Glomerular visceral epithelial cell (primary cell): ENCODE results near the gene LY86.

Source experiments
- DNase-seq: peaks from one replicate; pipeline ENCODE4 v3.0.0-alpha.2; 2016; ENCODE audit errors: extremely low spot score

LY86 gene

GRCh38 chr6:6588064-6588923 is at the start of gene LY86:
LY86 (plus strand) TSS chr6:6588720; CDS start chr6:6588735, 15 bp downstream.
- no peak for DNase-seq

- DNase-seq = no peak
These were observed 49.5 kb upstream of the LY86 start for GRCh38 chr6:6539036-6539435.

GRCh38 chr6:6542357-6542756 is 46.2 kb upstream of the LY86 start:
- DNase-seq = no peak

- no peak for DNase-seq
These were observed 45.2 kb upstream of the LY86 start for GRCh38 chr6:6543181-6543879.

DNA sequence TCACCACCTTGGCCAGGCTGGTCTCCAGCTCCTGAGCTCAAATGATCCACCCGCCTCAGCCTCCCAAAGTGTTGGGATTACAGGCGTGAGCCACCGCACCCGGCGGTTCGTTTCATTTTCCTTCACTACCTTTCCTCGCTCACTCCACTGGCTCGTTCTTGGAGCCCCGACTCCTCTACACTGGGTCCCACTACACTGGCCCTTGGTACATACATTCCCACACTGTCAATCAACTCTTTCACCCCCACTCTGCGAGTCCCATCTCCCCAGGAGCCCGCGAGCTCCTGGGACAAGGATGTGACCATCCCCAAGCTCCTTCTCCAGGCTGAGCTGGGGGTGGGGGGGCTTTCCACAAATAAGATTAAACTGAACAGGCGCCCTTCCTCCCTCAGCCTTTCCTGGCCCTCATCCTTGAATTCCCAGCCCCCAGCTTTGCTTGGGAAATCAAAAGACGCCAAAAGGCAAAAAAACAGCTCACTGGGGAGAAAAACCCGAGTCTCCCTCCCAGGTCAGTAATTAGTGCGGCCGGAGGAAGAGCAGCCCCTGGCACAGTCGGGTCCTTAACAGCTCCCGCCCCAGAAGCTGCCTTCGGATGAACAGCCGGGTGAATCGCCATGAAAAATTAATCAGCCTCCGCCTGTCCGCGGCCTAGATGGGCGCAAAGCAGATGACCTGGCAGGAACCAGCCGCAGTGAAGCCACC is 42.8 kb upstream of the LY86 start:
- DNase-seq = no peak

DNA sequence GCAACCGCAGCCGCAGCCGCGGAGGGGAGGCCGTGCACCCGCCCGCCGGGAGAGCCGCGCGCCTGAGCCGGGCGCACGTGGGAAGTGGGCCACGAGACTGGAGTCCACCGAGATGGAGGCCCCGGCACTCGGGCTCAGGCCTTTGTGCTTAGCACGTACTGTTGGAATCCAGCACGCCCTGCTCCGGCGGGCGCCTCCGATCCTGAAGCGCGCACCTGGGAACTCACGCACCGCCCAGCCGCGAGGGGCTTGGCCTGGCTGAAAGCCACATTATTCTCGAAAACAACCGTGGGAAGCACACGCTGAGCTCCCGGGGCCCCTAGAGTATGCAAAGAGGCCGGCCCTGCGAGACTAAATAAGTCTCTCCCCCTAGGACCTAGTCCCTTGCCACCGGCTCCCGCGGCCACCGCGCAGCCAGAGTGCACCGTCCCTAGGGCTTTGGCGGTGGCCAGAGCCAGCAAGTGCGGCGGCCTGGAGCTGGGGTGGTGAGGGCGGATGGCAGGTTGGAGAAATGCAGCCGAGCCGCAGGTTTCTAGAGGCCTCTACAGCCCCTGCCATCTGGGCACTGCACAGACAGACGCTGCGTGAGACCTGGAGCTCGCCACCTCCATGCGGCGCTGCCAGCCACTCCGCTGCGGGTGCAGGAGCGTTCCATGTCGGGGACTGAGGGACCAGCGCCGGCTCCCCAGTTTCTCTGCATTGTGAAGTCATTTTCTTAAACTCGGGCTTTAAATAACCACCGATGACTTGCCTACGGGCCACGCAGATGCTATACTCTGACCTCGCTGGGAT is 42.0 kb upstream of the LY86 start:
- peak; percentile 9 for DNase-seq

GRCh38 chr6:6547110-6547879 is 41.2 kb upstream of the LY86 start:
- DNase-seq = peak; percentile 78

GRCh38 chr6:6556161-6556737 is 32.3 kb upstream of the LY86 start:
- DNase-seq = no peak

DNA sequence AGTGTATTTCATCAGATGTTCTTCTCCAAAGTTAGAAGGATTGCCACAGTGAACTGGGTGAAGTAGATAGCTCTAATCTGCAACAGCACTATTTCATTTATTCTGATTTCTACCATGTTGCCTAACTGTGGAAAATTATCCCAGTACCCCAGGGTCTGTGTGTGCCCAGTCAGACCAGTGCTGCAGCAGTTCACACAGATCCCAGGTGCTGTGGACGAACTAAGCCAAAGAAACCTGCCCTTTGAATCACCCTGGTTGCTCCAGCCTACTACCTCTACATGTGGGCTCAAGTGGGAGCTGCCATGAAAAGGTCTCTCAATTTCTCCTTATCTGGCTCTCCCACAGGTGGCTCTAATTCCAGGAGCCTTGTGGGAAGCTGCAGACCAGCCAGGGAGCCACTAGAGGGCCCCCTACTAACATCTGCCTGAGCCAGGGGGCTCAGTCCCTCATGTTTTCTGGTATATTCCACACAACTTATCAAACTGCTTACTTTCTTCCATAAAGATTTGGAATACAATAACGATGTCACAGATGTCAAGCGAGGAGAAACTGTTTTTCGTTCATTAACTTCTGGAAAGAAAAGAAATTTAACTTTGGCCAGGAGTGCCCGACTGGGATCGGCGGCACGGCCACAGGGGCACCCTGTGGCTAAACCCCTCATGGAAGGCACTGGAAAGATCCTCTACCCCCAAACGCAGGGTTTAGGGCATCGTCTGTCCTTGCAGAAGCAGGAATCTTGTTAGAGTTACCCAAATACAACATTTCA is 31.6 kb upstream of the LY86 start:
- peak; percentile 4 for DNase-seq

DNA sequence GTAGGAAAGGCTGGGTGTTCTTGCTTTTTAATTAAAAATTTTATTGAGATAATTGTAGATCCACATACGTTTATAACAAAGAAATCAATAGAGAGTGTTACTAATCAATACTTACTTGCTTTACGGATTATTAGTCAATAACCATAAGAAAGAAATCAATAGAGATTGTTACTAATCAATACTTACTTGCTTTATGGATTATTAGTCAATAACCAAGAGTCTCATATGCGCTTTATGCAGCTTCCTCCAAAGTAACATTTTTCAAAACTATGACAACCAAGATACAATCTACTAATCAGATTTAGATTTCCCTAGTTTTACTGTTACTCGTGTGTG is 31.0 kb upstream of the LY86 start:
- DNase-seq = no peak

DNA sequence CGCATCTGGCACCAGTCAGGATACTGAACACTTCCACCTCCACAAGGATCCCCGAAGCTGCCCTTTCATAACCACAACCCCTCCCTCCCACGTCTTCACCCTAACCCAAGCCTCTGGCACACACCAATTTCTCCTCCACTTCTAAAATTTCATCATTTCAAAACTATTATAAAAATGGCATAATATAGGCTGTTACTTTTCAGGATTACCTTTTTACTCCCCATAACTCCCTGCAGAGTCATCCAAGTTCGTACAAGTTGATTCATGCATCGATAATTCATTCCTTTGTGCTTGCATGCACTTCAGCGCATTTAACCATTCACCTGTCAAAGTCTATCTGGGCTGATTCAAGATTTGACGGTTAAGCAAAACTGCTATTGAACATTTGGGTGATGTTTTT is 30.6 kb upstream of the LY86 start:
- no peak for DNase-seq

DNA sequence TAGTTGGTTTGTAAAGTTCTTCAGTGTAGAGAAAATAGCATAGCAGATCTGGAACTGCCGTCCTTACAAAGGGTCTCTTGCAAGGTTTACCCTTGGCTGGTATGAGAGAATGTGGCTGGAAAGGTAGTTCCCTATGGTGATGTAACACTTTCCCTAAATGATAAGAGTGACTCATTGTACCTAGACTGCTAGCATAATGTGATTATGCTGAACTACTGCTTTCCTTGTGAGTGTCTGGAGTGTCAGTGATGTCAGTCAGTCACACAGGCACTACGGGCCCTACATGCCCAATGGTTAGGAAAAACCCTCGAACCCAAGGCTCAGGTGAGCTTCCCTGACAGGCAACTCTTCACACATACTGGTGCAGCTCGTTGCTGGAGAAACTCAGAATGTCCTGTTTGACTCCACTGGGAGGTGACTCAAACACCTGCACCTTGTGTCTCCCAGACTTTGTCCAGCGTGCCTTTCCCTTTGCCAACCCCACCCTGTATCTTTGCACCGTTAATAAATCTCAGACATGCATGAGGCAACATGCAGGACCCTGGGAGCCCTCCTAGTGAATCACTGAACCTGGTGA is 28.4 kb upstream of the LY86 start:
- no peak for DNase-seq

- DNase-seq = no peak
These were observed 27.6 kb upstream of the LY86 start for GRCh38 chr6:6560909-6561308.

DNA sequence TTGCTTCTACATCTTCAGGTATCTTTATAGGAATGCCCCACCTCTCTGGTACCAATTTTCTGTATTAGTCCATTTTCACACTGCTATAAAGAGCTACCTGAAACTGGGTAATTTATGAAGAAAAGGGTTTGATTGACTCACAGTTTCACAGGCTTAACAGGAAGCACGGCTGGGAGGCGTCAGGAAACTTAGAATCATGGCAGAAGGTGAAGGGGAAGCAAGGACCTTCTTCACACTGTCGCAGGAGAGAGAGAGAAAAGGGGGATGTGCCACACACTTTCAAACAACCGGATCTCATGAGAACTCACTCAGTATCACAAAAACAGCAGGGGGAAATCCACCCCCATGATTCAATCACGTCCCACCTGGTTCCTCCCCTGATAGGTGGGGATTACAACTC is 24.4 kb upstream of the LY86 start:
- DNase-seq = no peak

DNA sequence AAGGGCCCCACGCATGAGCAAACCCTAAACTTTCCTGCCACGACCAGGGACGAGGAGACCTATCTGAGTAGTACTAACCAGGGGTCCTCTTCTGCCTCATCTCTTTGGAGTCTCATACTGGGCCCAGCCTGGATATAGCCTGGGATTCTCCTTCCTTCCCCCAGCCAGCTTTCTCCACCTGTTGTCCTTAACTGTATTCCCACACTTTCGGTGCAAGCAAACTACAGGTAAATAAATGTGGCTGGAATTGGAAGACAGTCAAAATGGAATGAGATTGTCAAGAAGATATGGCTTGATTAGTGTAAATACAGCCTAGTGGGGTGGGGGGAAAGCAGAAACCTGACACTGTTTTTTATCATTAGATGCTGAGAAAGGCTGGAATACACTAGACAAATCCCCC is 23.5 kb upstream of the LY86 start:
- DNase-seq = no peak

GRCh38 chr6:6565488-6565887 is 23.0 kb upstream of the LY86 start:
- DNase-seq = no peak

GRCh38 chr6:6566766-6567165 is 21.8 kb upstream of the LY86 start:
- DNase-seq = no peak

GRCh38 chr6:6569096-6569810 is 19.3 kb upstream of the LY86 start:
- DNase-seq = no peak

- DNase-seq = no peak
These were observed 18.7 kb upstream of the LY86 start for GRCh38 chr6:6569811-6570164.
